Panc1 (cell line): ENCODE data around the gene MVB12A. TPM values are rescaled to one million over a fixed set of nuclear protein-coding genes. Genes with fewer than 3 reads are reported as not detected.

Experiments used
- ATAC-seq: fragments of 200-7000 bp; cut with Tn5 transposase; 2 replicates; pipeline ENCODE4 v1.9.1; 2020; ENCODE audit warnings: mild to moderate bottlenecking, moderate library complexity
- BruUV-seq: library from RNA; stranded (reverse); fragments of 400-500 nt; replicated peaks from 2 replicates; lab custom pipeline; 2021; lab: Mats Ljungman, UMichigan
- CTCF ChIA-PET: fragments of 300-600 bp; sonication (Branson Sonifier 250); formaldehyde crosslinking; loops from one replicate; lab custom pipeline; 2022; ENCODE audit warnings: antibody characterized with exemption; lab: Charles Lee
- POLR2A ChIA-PET: fragments of 300-600 bp; sonication (Branson Sonifier 250); formaldehyde crosslinking; loops from one replicate; lab custom pipeline; 2022; ENCODE audit warnings: antibody characterized with exemption; lab: Charles Lee
- DNase-seq: peaks from one replicate; pipeline ENCODE4 v3.0.0-alpha.2; 2010; ENCODE audit warnings: low read depth, low spot score
- H3K27ac ChIP-seq: 2 replicates; pipeline ENCODE4 v1.5.1; 2011; ENCODE audit warnings: mild to moderate bottlenecking, low read length, inconsistent platforms
- H3K27me3 ChIP-seq: fragments of 200-500 bp; sonication (Bioruptor generic); 2 replicates; pipeline ENCODE4 v1.6.0; 2014; ENCODE audit warnings: low read length, inconsistent platforms; ENCODE audit not compliant: control insufficient read depth, insufficient read depth
- H3K36me3 ChIP-seq: fragments of 200-500 bp; sonication (Bioruptor generic); 2 replicates; pipeline ENCODE4 v1.5.1; 2014; ENCODE audit warnings: inconsistent platforms, mild to moderate bottlenecking, low read length, moderate library complexity; ENCODE audit not compliant: control insufficient read depth, insufficient read depth
- H3K4me1 ChIP-seq: 2 replicates; pipeline ENCODE4 v1.5.1; 2011; ENCODE audit warnings: inconsistent platforms, mild to moderate bottlenecking, low read length, moderate library complexity; ENCODE audit not compliant: control insufficient read depth, insufficient read depth
- H3K4me3 ChIP-seq, 2 experiments: 2 replicates each; pipeline ENCODE4 v1.5.1; 2011 to 2012; ENCODE audit warnings: low read depth in 2 of 2, low read length in 2 of 2, mild to moderate bottlenecking in 2 of 2, inconsistent platforms in 1 of 2, moderate library complexity in 1 of 2
- H3K9me3 ChIP-seq: fragments of 200-500 bp; sonication (Bioruptor generic); 2 replicates; pipeline ENCODE4 v1.5.1; 2014; ENCODE audit warnings: low read depth, mild to moderate bottlenecking, inconsistent platforms, low read length, moderate library complexity; ENCODE audit not compliant: control insufficient read depth, insufficient read depth
- CTCF ChIP-seq: fragments of 450-650 bp; IDR thresholded peaks from 2 replicates; pipeline ENCODE4 v1.5.1; 2017; ENCODE audit warnings: mild to moderate bottlenecking
- POLR2AphosphoS5 ChIP-seq: IDR thresholded peaks from 2 replicates; pipeline ENCODE4 v1.6.1; 2012; ENCODE audit warnings: mild to moderate bottlenecking, low read depth, low read length, moderate library complexity
- REST ChIP-seq, 2 experiments: IDR thresholded peaks; 2 replicates each; pipeline ENCODE4 v1.6.1; 2011 to 2012; ENCODE audit warnings: low read depth in 2 of 2, control low read depth in 1 of 2, low read length in 1 of 2, mild to moderate bottlenecking in 1 of 2, moderate library complexity in 1 of 2; ENCODE audit not compliant: insufficient read depth in 1 of 2
- SIN3A ChIP-seq: IDR thresholded peaks from 2 replicates; pipeline ENCODE4 v1.6.1; 2012; ENCODE audit warnings: low read depth, mild to moderate bottlenecking, low read length, moderate library complexity, borderline replicate concordance; ENCODE audit not compliant: insufficient read depth
- TCF7L2 ChIP-seq: IDR thresholded peaks from 2 replicates; pipeline ENCODE4 v1.6.1; 2011; ENCODE audit warnings: mild to moderate bottlenecking, low read depth, low read length, inconsistent platforms
- in situ Hi-C: cut with HindIII; loops from 2 replicates; pipeline ENCODE4 v1.10.0; 2016; ENCODE audit warnings: low sequenced_read_pairs, low pct_unique_long_range_greater_than_20kb
- intact Hi-C: fragments of 100-400 bp; cut with micrococcal nuclease; formaldehyde crosslinking; loops from one replicate; pipeline ENCODE4 v1.10.0; 2022; ENCODE audit not compliant: unreplicated experiment
- total RNA-seq: library from RNA; stranded (reverse); gene quantifications from one replicate; pipeline ENCODE4 v1.2.1, GENCODE V29; 2021; ENCODE audit not compliant: unreplicated experiment

MVB12A gene
- total RNA-seq, 1 experiment from 2014 or later = 42.1 TPM

- no peaks in the 10 kb centered on the region for H3K4me1 ChIP-seq
- CTCF ChIA-PET = interaction anchor here (0.6 to 1.2 kb wide), 9 partner anchors 12 to 325 kb away, joined by 3 to 17 read pairs (median 5); no protein-coding TSS in a partner anchor
- H3K27me3 ChIP-seq = no peaks in the 10 kb centered on the region
- no peak overlapping the region for H3K27ac ChIP-seq
- no peaks in the 10 kb centered on the region for H3K36me3 ChIP-seq
- no peaks in the 10 kb centered on the region for H3K9me3 ChIP-seq
- ATAC-seq = peak; percentile 71; the same call in 1 of the 2 replicates
- H3K4me3 ChIP-seq = no peak overlapping the region
- DNase-seq = no peak
- no peak for TF ChIP-seq TCF7L2
- no peak for TF ChIP-seq REST (IDR thresholded peaks at IDR 0.05; ENCODE audit: insufficient read depth in 1 of 2, low read depth in 2 of 2, low read length in 1 of 2)
- no peak for TF ChIP-seq POLR2AphosphoS5
- TF ChIP-seq SIN3A = no peak
- TF ChIP-seq CTCF = peak; percentile 38
- in situ Hi-C loops = no loop called here
- intact Hi-C loops = no loop called here
- POLR2A ChIA-PET = interaction anchor here (0.5 kb wide), 1 partner anchor 13 kb away, joined by 8 read pairs; no protein-coding TSS in a partner anchor
- no TSS peak for BruUV-seq
Observed at GRCh38 chr19:17441241-17442021, 21.6 kb downstream of the MVB12A start.

GRCh38 chr19:17445526-17446165 lies 25.8 kb downstream of the MVB12A start:
- intact Hi-C loops (no loop called here), in situ Hi-C loops (no loop called here)
- no TSS peak for BruUV-seq
- H3K27me3 ChIP-seq = no peaks in the 10 kb centered on the region
- no peak for DNase-seq
- H3K36me3 ChIP-seq = no peaks in the 10 kb centered on the region
- POLR2A ChIA-PET = interaction anchor here (0.7 kb wide), 1 partner anchor 47 kb away, joined by 3 read pairs; no protein-coding TSS in a partner anchor
- CTCF ChIA-PET = no interaction called here
- no peak overlapping the region for H3K27ac ChIP-seq
- TF ChIP-seq SIN3A = no peak
- no peak for TF ChIP-seq REST (IDR thresholded peaks at IDR 0.05; ENCODE audit: insufficient read depth in 1 of 2, low read depth in 2 of 2, low read length in 1 of 2)
- no peak for TF ChIP-seq POLR2AphosphoS5
- TF ChIP-seq TCF7L2 = no peak
- no peak for TF ChIP-seq CTCF
- no peaks in the 10 kb centered on the region for H3K9me3 ChIP-seq
- no peaks in the 10 kb centered on the region for H3K4me1 ChIP-seq
- no peak overlapping the region for H3K4me3 ChIP-seq
- no peak for ATAC-seq
